Kidney capillary endothelial cell (primary cell): Measurements from ENCODE around the gene TFAP2A.

ENCODE experiments used
- DNase-seq: peaks from one replicate; pipeline ENCODE4 v3.0.0-alpha.2; 2018; ENCODE audit warnings: low spot score

TFAP2A gene

DNA sequence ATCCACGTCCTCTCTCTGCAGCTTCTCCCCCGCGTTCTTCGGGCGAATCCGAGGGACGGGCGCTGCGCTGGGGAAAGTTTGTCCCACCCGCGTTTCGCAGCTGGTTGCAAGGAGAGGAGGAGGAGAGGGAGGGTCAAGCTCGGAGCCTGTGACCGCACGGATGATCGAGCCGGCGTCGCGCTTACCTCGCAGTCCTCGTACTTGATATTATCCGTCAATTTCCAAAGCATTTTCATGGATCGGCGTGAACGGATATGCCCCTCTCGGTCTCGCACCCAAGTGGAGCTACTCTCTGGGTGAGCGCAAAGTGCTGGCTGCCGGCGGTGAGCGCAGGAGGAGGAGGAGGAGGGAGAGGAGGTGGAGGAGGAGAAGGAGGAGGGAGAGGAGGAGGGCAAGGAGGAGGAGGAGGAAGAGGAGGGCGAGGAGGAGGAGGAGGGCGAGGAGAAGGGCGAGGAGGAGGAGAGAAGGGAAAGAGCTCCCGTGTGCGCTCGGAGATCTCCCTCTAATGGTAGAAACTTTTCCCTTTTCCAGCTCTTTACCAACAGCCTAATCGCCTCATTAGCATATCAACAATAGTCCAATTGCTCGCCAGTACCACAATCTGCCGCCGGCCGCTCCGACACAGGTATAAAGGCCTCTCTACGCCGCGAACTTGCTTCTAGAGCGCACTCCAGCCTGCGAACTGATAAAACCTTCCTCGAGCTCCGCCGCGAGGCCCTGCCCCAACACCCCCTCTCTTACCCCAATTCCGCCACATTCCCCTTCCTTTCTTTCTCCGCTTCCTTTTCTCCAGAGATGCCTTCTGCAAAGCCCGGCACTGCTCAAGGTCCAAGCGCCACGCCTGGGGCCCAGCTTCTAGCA is at the start of gene TFAP2A:
TSS of gene TFAP2A (minus strand) at position 319 of the 861 bp plus-strand sequence. CDS start at position 236, 83 bp downstream.
- no peak for DNase-seq

DNA sequence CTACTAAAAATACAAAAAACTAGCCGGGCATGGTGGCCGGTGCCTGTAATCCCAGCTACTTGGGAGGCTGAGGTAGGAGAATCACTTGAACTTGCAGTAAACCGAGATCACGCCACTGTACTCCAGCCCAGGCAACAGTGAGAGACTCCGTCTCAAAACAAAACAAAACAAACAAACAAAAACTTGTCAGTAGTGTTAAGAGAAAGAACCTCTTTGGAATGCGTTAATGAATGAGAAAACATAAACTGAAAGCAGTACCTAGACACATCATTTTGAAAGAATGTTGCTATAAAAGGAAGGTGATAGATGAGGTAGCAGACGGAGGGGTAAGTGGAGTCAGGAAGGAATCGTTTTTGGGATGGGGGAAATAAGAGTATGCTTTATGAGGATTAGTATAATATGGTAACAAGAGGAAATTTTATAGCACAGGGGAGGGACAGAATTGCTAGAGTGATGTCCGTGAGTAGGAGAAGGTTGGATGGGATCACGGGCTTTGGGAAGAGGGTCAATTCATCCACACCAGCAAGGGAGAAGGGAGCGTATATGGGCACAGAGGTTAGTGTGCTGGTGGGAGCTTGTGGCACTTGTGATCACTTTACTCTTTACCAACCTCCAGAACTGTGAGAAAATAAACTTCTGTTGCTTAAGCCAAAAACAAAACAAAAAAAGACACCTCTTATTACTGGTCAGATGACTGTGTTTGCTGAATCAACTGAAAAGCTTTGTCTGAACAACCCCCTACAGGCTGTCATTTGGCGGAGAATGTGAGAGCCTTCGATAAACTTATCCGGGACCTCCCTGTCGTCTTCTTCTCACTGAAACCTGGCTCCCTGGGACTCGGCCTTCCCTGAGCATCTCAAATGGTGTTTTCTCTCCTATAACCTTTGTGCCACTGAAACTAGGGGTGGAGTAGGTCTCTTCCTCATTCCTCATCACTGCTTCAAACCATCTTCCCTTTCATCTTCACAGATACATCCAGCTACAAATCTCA is 48.9 kb upstream of the TFAP2A start:
- DNase-seq: no peak

DNA sequence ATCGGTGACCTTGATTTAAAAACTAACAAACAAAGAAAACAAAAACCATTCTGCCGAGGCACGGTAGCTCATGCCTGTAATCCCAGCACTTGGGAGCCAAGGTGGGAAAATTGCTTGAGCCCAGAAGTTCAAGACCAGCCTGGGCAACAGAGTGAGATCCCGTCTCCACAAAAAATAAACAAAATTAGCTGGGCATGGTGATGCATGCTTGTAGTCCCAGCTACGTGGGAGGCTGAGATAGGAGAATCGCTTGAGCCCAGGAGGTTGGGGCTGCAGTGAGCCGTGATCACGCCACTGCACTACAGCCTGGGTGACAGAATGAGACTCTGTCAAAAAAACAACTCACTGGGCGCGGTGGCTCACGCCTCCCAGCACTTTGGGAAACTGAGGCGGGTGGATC is 48.2 kb upstream of the TFAP2A start:
- DNase-seq: no peak

DNA sequence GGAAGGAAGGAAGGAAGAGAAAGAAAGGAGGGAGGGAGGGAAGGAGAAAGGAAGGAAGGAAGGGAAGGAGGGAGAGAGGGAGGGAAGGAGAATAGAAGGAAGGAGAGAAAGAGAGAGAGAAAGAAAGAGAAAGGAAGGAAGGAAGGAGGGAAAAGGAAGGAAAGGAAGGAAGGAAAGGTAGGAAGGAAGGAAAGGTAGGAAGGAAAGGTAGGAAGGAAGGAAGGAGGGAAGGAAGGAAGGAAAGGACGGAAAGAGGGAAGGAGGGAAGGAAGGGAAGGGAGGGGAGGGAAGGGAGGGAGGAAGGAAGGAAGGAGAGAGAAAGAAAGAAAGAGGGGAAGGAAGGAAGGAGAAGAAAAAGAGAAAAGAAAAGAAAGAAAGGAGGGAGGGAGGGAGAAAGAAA is 47.0 kb upstream of the TFAP2A start:
- no peak for DNase-seq

DNA sequence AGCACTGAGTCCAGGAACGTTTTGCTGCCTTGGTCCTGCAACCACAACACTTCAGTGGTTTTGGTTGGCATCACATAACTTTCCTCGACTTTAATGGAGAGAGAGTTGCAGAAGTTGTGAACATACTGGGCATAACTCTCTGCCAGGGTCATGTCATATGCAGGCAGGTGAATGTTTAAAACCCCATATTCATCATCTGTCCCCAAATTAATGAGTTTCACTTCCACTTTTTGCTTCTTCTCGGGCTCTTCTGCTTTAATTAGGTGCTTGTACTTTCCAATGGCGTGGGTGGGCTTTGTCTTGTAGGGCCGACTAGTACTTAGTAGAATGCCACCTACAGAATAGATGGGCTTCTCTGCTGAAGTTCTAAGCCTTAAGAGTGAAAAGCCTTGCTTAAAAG is 45.2 kb upstream of the TFAP2A start:
- DNase-seq: no peak

DNA sequence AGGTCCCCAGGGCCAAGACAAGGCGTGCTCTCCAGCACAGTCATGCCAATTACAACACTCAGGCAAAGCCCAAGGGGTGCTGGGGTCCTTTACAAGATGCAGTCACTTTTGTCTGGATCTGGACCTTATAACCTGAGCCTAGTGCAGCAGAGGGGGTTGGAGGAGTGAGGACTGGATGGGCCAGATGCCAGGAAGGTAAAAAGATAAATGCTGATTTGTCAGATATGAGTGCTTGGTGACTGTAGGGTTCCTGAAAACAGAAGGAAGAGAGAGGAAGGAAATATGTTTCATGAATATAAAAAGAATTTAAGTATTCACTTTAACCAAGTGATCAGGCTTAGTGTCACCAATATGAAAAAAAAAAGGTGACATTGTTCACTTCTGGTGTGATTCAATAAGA is 43.4 kb upstream of the TFAP2A start:
- no peak for DNase-seq

DNA sequence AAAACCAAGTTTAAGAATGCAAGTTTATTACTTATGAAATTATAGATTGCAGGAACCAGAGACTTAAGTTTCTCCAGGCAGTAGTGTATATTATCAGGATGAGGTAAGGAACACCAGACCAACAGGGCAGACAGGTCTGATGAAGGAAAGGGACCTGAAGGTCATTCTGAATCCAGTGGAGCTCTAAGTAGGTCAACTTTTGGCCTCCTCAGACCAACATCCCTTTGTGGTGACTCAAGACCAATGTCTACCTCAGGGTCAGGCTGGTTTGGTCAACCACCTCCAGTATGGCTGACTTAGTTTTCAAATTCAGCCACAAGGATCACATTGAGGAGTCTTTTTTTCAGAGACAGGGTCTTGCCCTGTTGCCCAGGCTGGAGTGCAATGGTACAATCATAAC is 38.7 kb upstream of the TFAP2A start:
- DNase-seq: no peak

DNA sequence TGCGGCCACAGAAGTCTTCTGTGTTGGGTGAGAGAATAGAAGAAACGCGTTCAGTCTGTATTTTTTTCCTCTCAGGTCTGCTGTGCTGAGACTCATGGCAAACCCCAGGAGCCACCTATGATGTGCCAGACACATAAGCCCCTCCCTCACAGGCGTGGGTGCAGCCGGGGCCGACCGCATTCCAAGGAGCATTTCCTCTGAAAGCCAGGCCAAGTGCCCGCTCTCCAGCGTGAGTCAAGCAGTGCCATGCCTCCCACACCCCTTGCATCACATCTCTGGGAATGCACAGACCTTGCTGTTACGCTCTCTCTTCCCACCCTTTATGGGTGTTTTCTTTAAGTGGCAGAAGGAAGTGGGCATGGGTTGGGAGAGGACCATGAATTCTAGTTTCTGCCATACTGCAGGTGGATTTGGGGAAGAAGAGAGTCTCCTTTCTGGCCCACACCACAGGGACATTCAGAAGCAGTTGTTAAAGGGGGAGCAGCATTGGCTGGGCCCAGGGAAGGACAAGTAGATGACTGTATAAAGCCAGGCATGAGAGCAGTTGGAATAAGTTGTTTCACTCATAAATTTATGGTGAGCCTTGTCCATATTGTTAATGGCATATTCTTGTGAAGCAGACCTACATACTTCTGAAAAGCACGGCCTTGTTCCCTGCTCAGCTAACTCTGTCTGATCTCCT is 37.1 kb upstream of the TFAP2A start:
- DNase-seq: no peak

DNA sequence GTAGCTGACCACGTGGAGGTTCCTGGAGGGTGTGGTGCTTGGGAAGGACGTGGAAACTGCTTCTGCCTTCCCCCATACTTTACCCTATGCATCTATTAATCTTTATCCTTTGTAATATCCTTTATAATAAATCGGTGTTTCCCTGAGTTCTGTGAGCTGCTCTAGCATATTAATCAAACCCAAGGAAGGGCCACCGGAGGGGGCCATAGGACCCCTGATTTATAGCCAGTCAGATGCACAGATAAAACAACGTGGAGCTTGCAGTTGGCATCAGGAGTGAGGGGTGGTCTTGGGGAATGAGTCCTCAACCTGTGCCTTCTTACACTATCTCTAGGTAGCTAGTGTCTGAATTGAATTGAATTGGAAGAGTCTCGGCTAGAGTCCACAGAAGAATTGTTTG is 36.5 kb upstream of the TFAP2A start:
- no peak for DNase-seq

DNA sequence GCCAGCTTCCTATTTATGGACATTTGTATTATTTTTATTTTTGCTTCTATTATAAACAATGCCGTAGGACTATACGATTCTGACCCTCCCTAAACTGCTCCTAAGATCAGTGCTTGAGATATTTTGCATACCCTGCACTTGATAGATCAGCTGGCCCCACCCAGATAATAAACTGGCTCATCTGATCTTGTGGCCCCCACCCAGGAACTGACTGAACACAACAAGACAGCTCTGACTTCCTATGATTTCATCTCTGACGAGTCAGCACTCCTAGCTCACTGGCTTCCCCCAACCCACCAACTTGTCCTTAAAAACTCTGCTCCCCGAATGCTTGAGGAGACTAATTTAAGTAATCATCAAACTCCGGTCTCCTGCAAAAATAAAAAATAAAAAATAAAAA is 34.9 kb upstream of the TFAP2A start:
- DNase-seq: no peak

DNA sequence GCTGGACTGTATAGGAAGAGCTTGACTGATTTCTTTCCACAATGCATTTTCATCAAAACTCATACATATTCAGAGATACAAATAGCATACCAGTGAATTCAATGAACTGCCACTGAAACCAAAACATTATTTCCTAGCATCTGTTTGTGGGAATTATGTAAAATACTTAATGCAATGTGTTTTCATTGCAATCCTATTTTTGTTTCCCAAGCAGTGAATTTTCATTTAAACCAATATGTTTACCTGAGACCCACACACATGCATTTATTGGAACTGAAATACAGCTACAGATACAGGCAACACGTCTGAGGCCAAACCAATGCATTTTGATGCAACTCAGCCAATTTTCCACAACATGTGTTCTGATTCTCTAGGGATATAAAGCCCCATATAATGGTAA is 33.2 kb upstream of the TFAP2A start:
- no peak for DNase-seq

DNA sequence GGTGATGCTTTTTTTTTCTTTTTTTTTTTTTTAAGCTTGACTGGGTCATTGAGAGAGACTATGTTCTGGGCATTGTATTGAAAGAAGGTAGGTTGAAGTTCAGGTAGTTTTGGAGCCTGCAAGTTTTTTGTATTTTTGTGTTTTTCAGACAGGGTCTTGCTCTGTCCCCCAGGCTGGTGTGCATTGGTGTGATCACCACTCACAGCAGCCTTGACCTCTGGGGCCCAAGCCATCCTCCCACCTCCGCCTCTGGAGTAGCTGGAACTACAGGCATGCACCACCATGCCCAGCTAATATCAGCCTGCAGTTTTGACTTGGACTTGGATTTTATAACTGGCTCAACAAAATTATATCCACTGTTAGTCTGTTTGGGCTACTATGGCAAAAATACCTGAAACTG is 31.7 kb upstream of the TFAP2A start:
- no peak for DNase-seq

DNA sequence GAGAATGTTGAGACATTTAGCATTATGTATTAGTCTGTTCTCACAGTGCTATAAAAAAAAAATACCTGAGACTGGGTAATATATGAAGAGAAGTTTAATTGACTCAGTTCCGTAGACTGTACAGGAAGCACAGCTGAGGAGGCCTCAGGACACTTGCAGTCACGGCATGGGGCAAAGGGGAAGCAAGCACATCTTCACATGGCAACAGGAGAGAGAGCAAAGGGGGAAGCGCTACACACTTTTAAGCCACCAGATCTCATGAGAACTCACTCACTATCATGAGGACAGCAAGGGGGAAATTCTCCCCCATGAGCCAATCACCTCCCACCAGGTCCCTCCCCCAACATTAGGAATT is 26.8 kb upstream of the TFAP2A start:
- DNase-seq: no peak

DNA sequence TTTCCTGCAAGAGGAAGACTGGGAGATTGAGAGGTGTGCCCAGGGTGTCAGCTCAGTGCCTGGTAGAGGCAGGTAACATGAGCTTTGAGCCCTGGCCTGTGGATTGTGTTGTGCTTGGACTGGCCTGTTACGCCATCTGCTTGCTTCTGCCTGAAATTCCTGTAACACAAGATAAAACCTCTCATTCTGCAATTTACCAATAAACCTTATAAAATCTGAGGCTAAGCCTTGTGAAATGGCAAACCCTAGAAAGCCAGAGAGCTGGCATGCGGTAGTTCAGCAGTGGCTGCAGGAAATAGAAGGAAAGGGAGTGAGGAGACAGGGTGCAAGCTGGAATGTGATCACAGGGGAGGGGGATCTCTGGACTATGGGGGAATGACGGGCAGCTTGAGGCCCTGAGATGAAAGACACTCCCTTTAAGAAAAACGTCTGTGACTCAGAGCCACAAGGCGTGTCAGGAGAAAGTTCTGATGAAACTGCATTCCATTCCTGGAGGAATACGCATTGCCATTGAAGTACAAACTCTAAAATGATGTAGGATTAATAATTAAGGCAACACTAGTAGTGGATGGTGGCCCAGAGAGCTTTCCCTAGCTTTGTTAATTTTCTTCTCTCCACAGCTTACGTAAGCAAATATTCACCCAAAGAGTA is 26.3 kb upstream of the TFAP2A start:
- DNase-seq: no peak

DNA sequence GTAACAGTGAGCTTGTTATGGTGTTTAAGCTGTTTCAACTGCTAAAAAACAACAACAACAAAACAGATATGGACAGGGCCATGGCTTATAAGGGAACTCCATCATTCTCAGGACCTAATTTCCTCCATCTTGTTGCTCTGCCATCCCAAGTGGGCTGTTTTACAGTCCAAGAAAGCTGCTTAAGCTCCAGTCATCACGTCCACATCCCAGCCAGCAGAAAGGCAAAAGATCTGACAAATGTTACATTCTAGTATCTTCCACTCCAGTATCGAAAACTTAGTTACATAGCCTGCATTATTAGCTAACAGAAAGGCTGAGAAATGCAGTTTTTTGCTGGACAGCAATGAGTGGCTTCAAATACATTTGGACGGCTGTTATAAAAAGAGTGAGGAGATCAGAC is 23.0 kb upstream of the TFAP2A start:
- no peak for DNase-seq

DNA sequence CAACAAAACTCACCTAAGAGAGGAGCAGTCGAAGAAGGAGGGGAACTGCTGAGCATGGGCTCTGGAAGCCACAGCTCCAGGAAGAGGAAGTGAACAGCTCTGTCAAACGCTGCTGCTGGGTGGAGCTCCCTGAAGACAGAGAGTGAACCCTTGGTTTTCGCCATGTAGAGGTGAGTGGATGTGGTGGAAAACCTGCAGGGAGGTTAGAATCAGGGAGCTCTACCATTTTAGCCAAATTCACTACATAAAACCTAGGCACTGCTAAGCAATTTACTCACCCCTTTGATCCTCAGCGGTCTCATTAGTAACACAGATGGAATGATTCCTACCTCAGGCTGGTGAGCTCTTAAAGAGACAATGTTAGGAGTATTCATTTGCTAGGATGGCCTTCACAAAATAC is 19.4 kb upstream of the TFAP2A start:
- DNase-seq: no peak

DNA sequence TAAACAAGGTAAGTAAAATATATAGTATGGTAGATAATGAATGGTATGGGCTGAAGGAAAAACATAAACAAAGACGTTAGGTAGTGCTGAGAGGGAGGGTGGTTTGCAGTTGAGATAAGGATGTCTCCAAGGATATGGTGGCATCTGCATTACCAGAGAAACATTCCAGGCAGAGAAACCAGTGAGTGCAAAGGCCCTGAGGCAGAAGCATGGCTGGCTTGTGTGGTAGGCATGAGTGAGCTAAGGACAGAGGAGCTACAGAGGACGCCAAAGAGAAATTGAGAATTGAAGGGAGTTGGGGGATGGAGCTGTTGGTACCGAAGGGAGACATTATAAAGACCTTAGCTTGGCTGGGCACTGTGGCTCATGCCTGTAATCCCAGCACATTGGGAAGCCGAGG is 18.4 kb upstream of the TFAP2A start:
- no peak for DNase-seq

DNA sequence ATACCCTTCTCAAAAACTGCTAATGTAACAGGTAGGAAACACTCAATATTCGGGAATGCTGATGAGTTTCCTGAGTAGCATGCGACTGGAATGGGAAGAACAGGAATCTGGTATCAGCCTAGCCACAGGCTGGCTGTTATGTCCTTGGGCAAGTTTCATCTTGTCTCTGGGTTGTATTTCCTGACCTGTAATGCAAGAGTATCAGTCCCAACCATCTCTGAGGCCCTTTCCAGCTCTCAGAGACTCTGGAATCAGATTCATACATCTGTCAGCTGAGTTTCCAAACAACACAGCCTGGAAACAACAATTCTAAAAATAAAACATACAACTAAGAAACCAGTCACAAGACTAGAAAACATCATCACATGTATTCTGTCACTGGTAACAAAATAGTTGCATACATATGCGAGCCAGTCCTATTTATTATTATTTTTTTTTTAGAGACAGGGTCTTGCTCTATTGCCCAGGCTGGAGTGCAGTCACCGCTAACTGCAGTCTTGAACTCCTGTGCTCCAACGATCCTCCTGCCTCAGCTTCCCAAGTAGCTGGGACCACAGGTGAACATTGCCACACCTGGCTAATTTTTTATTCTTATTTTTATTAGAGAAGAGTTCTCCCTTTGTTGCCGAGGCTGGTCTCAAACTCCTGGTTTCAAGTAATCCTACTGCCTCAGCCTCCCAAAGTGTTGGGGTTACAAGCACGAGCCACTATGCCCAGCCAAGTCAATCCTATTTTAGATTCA is 16.7 kb upstream of the TFAP2A start:
- no peak for DNase-seq

DNA sequence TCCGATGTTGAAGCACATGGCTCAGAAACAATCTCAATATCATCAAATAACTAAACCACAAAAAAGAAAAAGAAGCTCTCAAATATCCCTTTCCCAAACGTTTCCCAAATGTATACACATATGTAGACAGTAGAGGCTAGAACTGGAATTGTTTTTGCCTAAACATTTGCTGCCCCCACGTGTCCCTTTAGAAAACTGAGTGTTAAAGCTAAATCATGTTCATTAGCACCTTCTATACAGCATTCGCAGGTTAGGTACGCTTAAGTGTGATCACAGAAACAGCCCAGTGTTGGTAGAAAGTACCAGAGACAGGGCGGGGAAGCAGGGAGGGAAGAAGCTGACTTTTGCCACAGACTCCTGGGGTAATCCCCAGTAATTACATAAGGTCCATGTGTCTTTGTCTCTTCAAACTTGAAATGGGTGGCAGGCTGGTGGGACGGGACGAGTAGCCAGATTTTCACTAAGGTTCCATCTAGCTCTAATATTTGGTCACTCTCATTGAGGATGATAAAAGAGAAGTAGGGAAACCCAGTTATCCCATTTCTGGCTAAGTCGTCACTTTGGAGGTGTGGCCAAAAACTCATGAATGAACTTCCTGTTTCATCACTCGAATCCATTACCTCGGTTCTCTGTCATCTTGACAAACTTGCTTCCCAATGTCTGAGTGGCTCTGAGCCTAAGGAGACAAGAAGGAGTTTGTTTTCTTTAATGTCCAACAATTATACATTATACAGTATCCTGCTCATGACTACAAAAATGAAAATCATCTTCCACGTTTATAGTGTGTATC is 15.0 kb upstream of the TFAP2A start:
- peak; percentile 50 for DNase-seq

DNA sequence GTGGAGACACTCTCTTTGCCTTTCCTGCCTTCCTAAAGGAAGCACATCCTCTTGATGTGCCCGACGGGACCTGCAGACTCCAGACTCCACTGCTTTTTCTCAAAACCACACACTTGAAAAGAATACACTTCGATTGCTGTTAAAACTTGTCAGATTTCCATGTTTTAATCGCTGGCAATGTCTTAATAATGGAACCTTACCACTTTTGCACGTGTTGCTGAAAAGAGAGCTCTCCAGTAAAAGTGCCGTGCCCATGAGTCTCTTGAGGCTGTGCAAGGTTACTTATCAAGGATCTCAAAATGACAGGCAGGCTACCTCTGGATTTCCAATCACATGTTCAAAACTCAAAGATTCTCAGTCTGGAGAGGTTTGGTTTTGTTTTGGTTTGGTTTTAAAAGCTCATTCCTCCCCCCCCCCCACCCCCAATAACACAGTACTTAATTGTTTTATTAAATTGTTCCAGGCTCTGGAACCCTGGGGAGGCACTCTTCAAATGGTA is 12.0 kb upstream of the TFAP2A start:
- no peak for DNase-seq
